Measurements from ENCODE around the gene BDKRB2.

GRCh38 chr14:96247031-96247430, 42.4 kb downstream of the BDKRB2 start:
- TF ChIP-seq POLR2A (IDR thresholded peaks at IDR 0.05) (no peak), CTCF (IDR thresholded peaks at IDR 0.05 in 8 of 11, conservative IDR thresholded peaks at IDR 0.05 in 3 of 11) (no peak)

All from spleen (tissue), 7 donors.